ENCODE data around the gene KCNQ1. TPM values are rescaled to one million over a fixed set of nuclear protein-coding genes. Genes with fewer than 3 reads are reported as not detected.

KCNQ1 gene
- total RNA-seq, 2 experiments from 2014 or later: 4.3 to 9.2 TPM

DNA sequence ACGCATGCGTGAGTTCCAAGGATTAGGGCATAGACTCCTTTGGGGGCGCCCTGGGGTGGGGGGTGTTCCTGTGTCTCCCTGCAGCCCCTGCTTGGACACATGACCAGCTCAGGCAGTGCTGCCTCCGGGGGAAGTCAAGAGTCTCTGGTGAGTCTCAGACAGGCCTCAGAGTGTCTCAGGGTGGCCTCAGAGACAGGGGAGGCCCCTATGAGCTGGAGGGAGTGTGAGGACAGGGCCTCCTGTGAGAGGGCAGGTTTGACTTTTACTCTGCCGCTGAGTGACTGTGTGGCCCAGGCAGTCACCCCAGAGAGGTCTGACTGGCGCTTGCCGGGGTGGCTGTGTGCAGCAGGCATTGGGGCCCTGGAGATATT is 296.2 kb downstream of the KCNQ1 start:
- Mint-ChIP-seq H3K4me3 (no peak overlapping the region), H3K36me3 (no peaks in the 10 kb centered on the region), H3K4me1 (no peaks in the 10 kb centered on the region), H3K27ac (no peak overlapping the region), H3K9me3 (ENCODE audit: low read depth) (no peaks in the 10 kb centered on the region), H3K27me3 (no peaks in the 10 kb centered on the region)
- DNase-seq (no peak), ATAC-seq (no peak)
- CTCF ChIA-PET: no interaction called here

DNA sequence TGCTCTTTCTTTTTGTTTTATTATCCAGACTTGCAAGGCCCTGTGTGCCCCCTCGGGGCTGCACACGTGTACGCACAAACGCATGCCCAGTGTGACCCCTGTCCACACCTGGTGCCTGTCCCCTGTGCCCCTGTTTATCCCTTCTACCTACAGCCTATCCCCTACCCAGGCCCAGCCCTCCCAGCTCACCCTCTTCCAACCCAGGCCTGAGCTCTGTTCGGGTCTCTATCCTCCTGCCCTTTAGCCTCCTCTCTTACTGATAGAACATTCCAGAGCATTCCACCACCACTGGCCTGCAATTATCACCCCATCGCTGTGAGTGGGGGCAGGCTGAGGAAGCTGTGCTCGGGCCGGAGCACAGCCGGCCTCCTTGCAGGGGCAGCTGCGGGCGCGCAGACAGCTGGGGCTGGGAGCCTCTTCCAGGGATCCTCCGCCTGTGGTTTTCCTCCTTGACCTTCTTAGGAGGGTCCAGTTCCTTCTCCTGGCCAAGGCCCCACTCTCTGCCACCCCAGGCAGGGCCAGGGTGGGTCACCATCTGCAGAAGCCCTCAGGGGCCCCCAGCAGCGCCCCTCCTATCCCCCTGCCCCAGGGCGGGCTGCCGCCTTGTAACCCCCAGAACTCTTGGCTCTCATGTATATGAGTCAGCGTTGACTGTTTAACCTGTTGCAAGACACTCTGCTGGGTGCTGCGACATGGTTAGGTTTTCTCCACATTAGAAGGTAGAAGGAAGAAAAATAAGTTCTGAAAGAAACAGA is 296.7 kb downstream of the KCNQ1 start:
- no peak overlapping the region for H3K27ac Mint-ChIP-seq
- ATAC-seq: no peak

DNA sequence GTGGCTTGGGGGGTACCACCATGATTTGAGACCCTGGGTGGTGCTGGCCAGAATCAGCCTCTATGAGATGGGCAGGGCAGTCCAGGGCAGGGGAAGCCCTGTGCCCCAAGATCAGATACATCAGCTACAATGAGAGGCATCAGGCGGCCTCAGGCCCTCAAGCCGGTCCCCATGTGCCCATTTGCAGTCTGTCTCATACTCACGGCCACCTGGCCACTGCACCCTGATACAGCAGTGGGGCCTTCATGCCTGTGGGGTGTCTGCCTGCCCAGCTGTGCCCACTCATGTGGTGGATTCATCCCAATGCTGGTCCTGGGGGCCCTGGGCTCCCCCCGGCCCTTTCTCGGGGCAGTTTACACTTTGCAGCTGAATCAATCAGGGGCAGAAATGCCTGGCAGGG is 297.4 kb downstream of the KCNQ1 start:
- Mint-ChIP-seq H3K36me3 (no peaks in the 10 kb centered on the region), H3K27ac (no peak overlapping the region), H3K9me3 (ENCODE audit: low read depth) (no peaks in the 10 kb centered on the region), H3K27me3 (no peaks in the 10 kb centered on the region), H3K4me3 (no peak overlapping the region), H3K4me1 (no peaks in the 10 kb centered on the region)
- ATAC-seq: no peak
- no peak for DNase-seq
- CTCF ChIA-PET: no interaction called here

More for the DNA sequence above, 296.7 kb downstream of the KCNQ1 start:
- no peaks in the 10 kb centered on the region for H3K27me3 Mint-ChIP-seq
- no peak overlapping the region for H3K4me3 Mint-ChIP-seq
- no peaks in the 10 kb centered on the region for H3K36me3 Mint-ChIP-seq
- CTCF ChIA-PET: no interaction called here
- no peaks in the 10 kb centered on the region for H3K9me3 Mint-ChIP-seq (ENCODE audit: low read depth)
- DNase-seq: no peak
- H3K4me1 Mint-ChIP-seq: no peaks in the 10 kb centered on the region

DNA sequence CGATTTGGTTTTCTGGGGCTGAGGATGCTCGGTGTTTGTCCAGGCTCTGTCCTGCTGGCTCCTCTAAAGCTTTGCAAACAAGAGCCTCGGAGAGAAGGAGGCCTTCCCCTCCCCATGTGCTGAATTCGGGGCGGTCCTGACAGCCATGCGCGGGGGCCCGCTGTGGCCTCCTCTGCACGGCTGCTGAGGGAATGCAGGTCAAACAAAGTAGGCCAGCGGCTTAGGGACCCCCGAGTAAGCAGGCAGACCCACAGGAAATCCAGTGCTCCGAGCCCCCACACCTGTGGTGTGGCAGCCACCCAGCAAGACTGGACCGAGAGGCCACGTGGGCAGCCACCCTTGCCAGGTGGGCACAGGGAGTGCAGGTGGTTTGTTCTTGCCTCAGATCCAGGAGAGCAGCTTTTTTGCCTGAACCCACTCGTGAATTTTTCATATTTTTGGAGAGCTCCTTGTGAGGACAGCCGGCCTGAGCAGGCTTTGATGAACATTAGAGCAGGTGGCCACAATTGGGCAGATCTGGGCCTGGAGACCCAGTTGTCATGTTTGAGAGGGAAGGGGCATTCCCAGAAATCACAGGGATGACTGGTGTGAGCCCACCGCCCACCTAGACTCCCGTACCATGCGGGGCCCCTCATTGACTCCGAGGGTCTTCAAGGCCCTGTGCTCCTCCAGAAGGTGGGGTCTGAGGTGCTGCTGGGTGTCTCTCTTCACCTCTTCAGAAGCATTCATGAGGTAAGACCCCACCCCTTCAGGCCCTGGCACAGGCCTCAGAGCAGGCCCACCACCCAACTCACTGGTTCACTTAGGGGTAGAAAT is 298.0 kb downstream of the KCNQ1 start:
- no peak overlapping the region for H3K4me3 Mint-ChIP-seq
- no peaks in the 10 kb centered on the region for H3K9me3 Mint-ChIP-seq (ENCODE audit: low read depth)
- no peak overlapping the region for H3K27ac Mint-ChIP-seq

DNA sequence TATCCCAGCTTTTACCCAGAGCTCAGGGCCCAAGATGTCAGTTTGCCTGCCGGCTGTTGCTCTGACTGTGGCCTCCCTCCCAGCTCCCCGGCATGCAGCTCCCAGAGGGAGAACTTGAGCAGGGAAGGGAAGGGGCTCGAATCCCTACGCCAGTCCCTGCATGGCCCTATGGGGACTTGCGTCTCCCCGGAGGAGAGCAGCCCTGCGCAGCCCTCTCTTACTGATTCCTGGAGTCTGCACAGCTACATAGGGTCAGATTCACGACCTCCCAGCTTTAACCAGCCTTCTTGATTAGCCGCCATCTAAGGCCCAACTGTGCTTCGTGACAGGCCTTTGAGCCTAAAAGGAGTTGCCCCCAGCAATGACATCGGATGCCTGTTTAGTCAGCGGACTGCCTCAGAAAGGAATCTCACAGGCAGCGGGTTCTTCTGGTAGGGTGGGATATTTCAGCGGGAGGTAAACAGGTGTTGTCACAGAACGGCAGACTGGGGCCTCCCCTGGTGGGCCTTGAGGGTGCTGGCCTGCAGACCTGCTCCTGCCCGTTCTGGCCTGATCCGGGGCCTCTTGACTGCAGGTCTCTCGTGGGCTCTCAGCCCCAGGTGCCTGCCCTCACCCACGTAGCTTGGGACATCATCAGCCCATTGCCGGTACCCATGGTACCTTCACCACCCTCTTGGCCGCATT is 298.8 kb downstream of the KCNQ1 start:
- DNase-seq (no peak), ATAC-seq (no peak)
- no peaks in the 10 kb centered on the region for H3K4me1 Mint-ChIP-seq
- CTCF ChIA-PET: interaction anchor here (1.1 kb wide), 1 partner anchor 211 kb away, joined by 4 read pairs; no protein-coding TSS in a partner anchor
- no peak overlapping the region for H3K4me3 Mint-ChIP-seq
- no peak overlapping the region for H3K27ac Mint-ChIP-seq
- no peaks in the 10 kb centered on the region for H3K36me3 Mint-ChIP-seq
- no peaks in the 10 kb centered on the region for H3K27me3 Mint-ChIP-seq
- H3K9me3 Mint-ChIP-seq (ENCODE audit: low read depth): no peaks in the 10 kb centered on the region

More for the DNA sequence above, 298.0 kb downstream of the KCNQ1 start:
- no peaks in the 10 kb centered on the region for H3K36me3 Mint-ChIP-seq
- no peaks in the 10 kb centered on the region for H3K4me1 Mint-ChIP-seq
- H3K27me3 Mint-ChIP-seq: no peaks in the 10 kb centered on the region
- CTCF ChIA-PET: interaction anchor here (1.1 kb wide), 1 partner anchor 210 kb away, joined by 4 read pairs; no protein-coding TSS in a partner anchor
- ATAC-seq: no peak
- DNase-seq: no peak

DNA sequence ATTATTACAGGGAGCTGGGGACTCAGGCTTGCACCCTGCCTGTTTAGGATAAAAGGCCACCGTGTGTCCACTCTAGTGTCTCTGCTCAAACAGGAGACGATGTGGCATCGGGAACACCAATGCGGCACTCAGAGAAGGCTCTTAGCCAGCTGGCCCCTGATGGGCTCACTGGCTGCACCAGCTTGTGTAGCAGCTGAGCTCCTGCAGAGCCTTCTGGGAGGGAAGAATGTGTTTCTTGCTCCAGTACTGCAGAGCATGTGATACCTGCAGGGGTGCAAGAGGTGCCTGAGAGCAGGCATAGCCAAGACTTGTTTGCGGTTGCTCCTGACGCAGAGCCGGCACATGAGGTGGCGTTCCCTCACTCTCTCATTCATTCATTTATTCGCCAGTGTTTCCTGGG is 299.4 kb downstream of the KCNQ1 start:
- ATAC-seq (no peak), DNase-seq (no peak)
- no peak overlapping the region for H3K27ac Mint-ChIP-seq
- H3K27me3 Mint-ChIP-seq: no peaks in the 10 kb centered on the region
- H3K9me3 Mint-ChIP-seq (ENCODE audit: low read depth): no peaks in the 10 kb centered on the region
- H3K36me3 Mint-ChIP-seq: no peaks in the 10 kb centered on the region
- H3K4me1 Mint-ChIP-seq: no peaks in the 10 kb centered on the region
- CTCF ChIA-PET: interaction anchor here (1.1 kb wide), 1 partner anchor 211 kb away, joined by 4 read pairs; no protein-coding TSS in a partner anchor
- H3K4me3 Mint-ChIP-seq: no peak overlapping the region

DNA sequence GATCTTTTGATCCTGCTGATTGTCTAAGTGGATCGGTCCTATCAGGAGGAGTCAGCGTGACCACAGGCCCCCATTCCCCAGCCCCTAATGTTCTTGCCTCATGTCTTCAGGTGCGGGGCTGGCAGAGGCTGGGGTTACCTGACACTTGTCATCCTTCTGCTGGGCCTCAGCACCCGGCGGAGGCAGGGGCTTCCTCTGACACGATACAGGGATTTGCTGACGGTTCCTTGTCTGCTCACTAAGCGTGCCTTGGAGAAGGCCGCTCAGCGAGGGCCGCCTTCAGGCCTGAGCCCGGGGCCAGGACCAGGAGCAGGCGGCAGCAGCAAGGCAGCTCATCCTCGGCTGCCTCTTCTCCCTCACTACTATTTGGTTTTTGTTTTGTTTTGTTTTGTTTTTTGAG is 300.7 kb downstream of the KCNQ1 start:
- Mint-ChIP-seq H3K4me3 (no peak overlapping the region), H3K27me3 (no peaks in the 10 kb centered on the region), H3K36me3 (no peaks in the 10 kb centered on the region), H3K9me3 (ENCODE audit: low read depth) (no peaks in the 10 kb centered on the region), H3K27ac (no peak overlapping the region), H3K4me1 (no peaks in the 10 kb centered on the region)
- ATAC-seq (no peak), DNase-seq (no peak)
- CTCF ChIA-PET: no interaction called here

DNA sequence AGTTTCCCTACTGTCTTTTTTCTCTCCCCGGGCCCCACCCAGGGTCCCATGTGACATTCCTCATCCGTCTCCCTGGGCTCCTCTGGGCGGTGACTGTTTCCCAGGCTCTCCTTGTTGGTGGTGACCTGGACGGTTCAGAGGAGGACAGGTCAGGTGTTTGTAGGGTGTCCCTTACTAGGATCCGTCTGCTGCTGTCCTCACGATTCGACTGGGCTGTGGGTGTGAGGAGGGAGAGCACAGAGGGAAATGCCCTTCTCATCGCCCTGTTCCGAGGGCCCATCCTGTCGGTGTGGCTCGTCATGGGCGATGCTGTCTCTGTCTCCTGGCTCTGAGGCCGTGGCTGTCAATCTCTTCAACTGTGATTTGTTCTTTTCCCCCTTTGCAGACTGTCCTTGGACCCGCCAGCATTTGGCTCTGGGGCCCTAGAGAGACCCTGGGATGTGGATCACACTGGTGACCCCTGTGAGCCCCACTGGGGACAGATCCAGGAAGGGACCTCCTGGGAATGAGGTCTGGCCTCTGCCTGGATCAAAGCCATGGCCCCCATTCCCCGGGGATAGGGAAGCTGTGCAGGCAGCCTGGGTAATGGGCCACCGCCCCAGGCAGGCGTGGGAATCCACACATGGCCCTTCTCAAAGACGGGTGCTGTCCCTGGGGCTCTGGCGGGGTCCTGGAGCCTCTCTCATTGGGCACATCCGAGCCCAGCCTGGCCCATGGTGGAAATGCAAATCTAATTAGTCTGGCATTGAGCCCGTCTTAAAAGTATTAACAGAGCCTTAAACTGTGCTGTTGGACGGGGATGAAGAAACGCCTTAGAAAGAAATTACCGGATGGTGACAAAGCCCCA is 301.8 kb downstream of the KCNQ1 start:
- CTCF ChIA-PET: no interaction called here
- no peak overlapping the region for H3K4me3 Mint-ChIP-seq

DNA sequence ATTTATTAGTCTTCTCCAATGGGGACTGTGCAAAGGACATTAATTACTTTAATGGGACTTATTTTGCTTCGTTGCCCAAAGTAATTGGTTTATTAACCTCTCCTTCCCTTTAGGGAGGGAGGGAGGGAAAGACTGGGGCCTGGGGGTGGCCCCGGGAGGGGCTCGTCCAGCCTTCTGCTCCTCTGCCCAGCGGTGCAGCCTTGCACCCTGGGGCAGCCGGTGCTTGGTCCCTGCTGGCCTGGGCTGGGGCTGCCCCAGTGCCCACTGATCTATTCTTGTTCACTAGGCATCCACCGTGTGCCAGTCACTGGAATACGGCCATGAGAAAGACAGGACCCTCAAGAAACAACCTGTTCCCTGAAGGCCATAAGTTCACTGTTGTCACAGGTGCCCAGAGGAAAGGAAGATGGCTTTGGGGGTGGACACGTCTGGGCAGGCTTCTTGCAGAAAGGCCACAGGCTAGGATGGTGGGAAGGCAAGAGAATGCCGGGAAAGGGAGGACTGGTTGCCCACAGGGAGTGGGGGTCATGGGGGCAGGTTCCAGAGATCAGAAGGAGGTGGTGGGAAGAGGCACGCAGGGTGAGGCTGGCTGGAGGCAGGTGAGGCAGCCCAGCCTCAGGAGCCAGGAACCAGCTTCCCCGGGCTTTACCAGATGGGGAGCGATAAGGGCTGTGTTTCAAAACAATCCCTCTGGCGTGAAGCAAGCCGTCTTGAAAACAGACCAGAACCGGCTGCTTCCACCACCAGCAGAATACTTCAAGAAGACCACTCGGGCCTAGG is 302.6 kb downstream of the KCNQ1 start:
- H3K36me3 Mint-ChIP-seq: no peaks in the 10 kb centered on the region
- H3K4me1 Mint-ChIP-seq: no peaks in the 10 kb centered on the region
- no peak for ATAC-seq
- H3K27me3 Mint-ChIP-seq: no peaks in the 10 kb centered on the region
- H3K27ac Mint-ChIP-seq: no peak overlapping the region
- H3K4me3 Mint-ChIP-seq: no peak overlapping the region
- CTCF ChIA-PET: no interaction called here
- H3K9me3 Mint-ChIP-seq (ENCODE audit: low read depth): no peaks in the 10 kb centered on the region
- no peak for DNase-seq

More for the DNA sequence above, 301.8 kb downstream of the KCNQ1 start:
- Mint-ChIP-seq H3K36me3 (no peaks in the 10 kb centered on the region), H3K27me3 (no peaks in the 10 kb centered on the region), H3K9me3 (ENCODE audit: low read depth) (no peaks in the 10 kb centered on the region), H3K4me1 (no peaks in the 10 kb centered on the region), H3K27ac (no peak overlapping the region)
- DNase-seq (no peak), ATAC-seq (no peak)

DNA sequence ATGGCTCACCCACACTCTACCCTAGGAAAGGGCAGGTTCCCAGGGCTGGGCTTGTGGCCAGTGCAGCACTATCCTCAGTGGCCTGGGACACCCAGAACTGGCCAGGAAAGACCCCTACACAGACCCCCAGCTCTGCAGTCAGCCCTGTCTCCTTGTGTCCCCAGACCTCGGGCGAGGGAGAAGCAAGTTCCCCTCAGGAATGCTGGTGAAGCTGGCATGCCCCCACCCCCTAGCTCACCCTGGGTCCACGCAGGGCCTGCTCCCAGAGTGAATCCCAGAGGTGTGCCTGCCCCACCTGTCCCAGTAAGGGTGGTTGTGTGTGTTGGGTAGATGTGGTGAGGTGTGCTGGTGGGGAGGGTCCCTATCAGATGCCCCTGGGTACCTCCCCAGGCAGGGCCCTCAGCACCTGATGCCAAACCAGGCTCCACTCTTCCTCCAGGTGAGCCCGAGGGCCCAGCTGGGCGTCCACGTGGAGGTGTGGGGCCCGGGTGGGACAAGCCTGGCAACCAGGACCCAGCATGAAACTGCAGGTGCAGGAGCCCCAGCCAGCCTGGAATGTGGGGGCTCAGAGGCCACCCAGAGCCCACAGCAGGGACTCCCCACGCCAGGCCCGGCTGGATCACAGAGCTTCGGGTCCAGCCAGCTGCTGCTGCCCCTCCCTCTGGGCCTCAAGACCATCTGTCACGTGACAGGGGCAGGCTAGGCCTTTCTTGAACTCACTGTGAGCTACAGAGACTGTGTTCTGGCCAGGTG is 303.4 kb downstream of the KCNQ1 start:
- DNase-seq (no peak), ATAC-seq (no peak)
- H3K27ac Mint-ChIP-seq: no peak overlapping the region
- no peak overlapping the region for H3K4me3 Mint-ChIP-seq
- no peaks in the 10 kb centered on the region for H3K9me3 Mint-ChIP-seq (ENCODE audit: low read depth)
- no peaks in the 10 kb centered on the region for H3K27me3 Mint-ChIP-seq
- no peaks in the 10 kb centered on the region for H3K36me3 Mint-ChIP-seq
- no peaks in the 10 kb centered on the region for H3K4me1 Mint-ChIP-seq
- CTCF ChIA-PET: no interaction called here

DNA sequence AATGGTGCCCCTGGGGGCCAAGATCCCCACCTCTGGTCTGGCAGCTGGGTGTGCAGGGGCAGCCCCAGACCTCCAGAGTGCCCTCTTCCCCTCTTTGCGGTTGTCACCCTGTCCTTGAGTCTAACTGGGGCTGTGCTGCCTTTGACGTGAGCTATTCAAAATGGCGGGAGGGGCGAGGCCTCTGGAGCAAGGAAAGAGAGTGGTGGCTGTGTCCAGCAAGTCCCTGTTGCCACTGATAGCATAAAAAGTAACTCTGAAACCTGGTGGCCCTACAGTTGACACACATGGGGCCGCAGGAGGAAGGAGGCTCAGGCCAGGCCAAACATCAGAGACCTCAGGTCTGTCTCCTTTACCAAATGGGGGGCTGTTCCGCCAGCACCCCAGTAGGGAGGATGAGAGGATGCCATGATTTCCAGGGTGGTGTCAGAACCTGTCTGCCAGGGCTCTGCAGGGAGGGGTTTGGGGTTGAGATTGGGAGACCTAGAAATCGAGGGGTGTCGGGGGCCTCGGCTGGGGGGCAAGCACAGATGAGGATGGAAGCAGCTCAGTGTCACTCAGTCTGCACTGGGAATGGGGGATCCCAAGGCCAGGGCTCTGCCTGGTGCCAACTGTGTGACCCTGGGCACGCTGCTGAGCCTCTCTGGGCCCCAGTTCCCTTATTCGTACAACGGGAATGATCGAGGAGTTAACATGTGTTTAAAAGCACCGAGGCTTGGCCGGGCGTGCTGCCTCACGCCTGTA is 304.2 kb downstream of the KCNQ1 start:
- no peaks in the 10 kb centered on the region for H3K27me3 Mint-ChIP-seq

More for the DNA sequence above, 304.2 kb downstream of the KCNQ1 start:
- no peaks in the 10 kb centered on the region for H3K36me3 Mint-ChIP-seq
- H3K9me3 Mint-ChIP-seq (ENCODE audit: low read depth): peaks cover 2% of the 10 kb centered on the region
- no peak overlapping the region for H3K4me3 Mint-ChIP-seq
- CTCF ChIA-PET: no interaction called here
- DNase-seq: no peak
- H3K4me1 Mint-ChIP-seq: peaks cover 3% of the 10 kb centered on the region
- H3K27ac Mint-ChIP-seq: no peak overlapping the region
- no peak for ATAC-seq
